ENCODE results near the gene TSSK2. TPM values are rescaled to one million over a fixed set of nuclear protein-coding genes. Genes with fewer than 3 reads are reported as not detected.
A peak's percentile ranks its signal among the peaks of the same experiment; 100 is the strongest.

The TSSK2 gene
- total RNA-seq, 1 donor from 2014 or later: not detected

- H3K27me3 ChIP-seq (ENCODE audit: low read depth): no peaks in the 10 kb centered on the region
- DNase-seq: peak; percentile 97
- H3K4me3 ChIP-seq: peak within 1 kb of the TSS; percentile 93
- no peak for TF ChIP-seq CTCF (IDR thresholded peaks at IDR 0.05; ENCODE audit: borderline replicate concordance)
- peak within 1 kb of the TSS; percentile 97 for H3K27ac ChIP-seq (replicated peaks)
- intact Hi-C loops (cut with micrococcal nuclease): no loop called here
- H3K4me1 ChIP-seq: peaks cover 56% of the 10 kb centered on the region
- H3K9me3 ChIP-seq (replicated peaks): no peaks in the 10 kb centered on the region
- no peaks in the 10 kb centered on the region for H3K36me3 ChIP-seq
Measured at GRCh38 chr22:19122143-19122751, 8.9 kb upstream of the TSSK2 start, which contains the start of gene DGCR2. Gene DGCR2, minus strand, starts transcription at chr22:19122412. Its CDS starts 206 bp downstream, at chr22:19122206.

- peak overlapping the region; percentile 97 for H3K27ac ChIP-seq (replicated peaks)
- intact Hi-C loops (cut with micrococcal nuclease): no loop called here
- H3K4me3 ChIP-seq: peak overlapping the region; percentile 93
- H3K27me3 ChIP-seq (ENCODE audit: low read depth): no peaks in the 10 kb centered on the region
- H3K36me3 ChIP-seq: no peaks in the 10 kb centered on the region
- DNase-seq: no peak
- peaks cover 50% of the 10 kb centered on the region for H3K4me1 ChIP-seq
- TF ChIP-seq CTCF (IDR thresholded peaks at IDR 0.05; ENCODE audit: borderline replicate concordance): no peak
- H3K9me3 ChIP-seq (replicated peaks): no peaks in the 10 kb centered on the region
Measured at GRCh38 chr22:19122752-19123492, 8.2 kb upstream of the TSSK2 start.

- H3K9me3 ChIP-seq (replicated peaks): no peaks in the 10 kb centered on the region
- intact Hi-C loops (cut with micrococcal nuclease): no loop called here
- peaks cover 39% of the 10 kb centered on the region for H3K4me1 ChIP-seq
- no peak overlapping the region for H3K27ac ChIP-seq (replicated peaks)
- H3K4me3 ChIP-seq: no peak overlapping the region
- no peak for TF ChIP-seq CTCF (IDR thresholded peaks at IDR 0.05; ENCODE audit: borderline replicate concordance)
- no peaks in the 10 kb centered on the region for H3K36me3 ChIP-seq
- no peak for DNase-seq
- no peaks in the 10 kb centered on the region for H3K27me3 ChIP-seq (ENCODE audit: low read depth)
Measured at GRCh38 chr22:19123936-19124335, 7.2 kb upstream of the TSSK2 start.

- TF ChIP-seq CTCF (IDR thresholded peaks at IDR 0.05; ENCODE audit: borderline replicate concordance): no peak
- H3K4me1 ChIP-seq: peaks cover 35% of the 10 kb centered on the region
- no peak overlapping the region for H3K4me3 ChIP-seq
- no peaks in the 10 kb centered on the region for H3K27me3 ChIP-seq (ENCODE audit: low read depth)
- no peak for DNase-seq
- intact Hi-C loops (cut with micrococcal nuclease): no loop called here
- no peak overlapping the region for H3K27ac ChIP-seq (replicated peaks)
- no peaks in the 10 kb centered on the region for H3K36me3 ChIP-seq
- no peaks in the 10 kb centered on the region for H3K9me3 ChIP-seq (replicated peaks)
Measured at GRCh38 chr22:19124377-19124776, 6.7 kb upstream of the TSSK2 start.

- H3K4me1 ChIP-seq: peaks cover 29% of the 10 kb centered on the region
- H3K27me3 ChIP-seq (ENCODE audit: low read depth): no peaks in the 10 kb centered on the region
- intact Hi-C loops (cut with micrococcal nuclease): no loop called here
- H3K36me3 ChIP-seq: no peaks in the 10 kb centered on the region
- TF ChIP-seq CTCF (IDR thresholded peaks at IDR 0.05; ENCODE audit: borderline replicate concordance): no peak
- no peak for DNase-seq
- no peak overlapping the region for H3K4me3 ChIP-seq
- H3K9me3 ChIP-seq (replicated peaks): no peaks in the 10 kb centered on the region
- H3K27ac ChIP-seq (replicated peaks): no peak overlapping the region
Measured at GRCh38 chr22:19125011-19125410, 6.1 kb upstream of the TSSK2 start.

Measured in left ventricle myocardium inferior (tissue), 1 donor.